Activated CD8-positive, alpha-beta memory T cell treated with anti-CD3 and anti-CD28 coated beads for 24 hours (primary cell): ENCODE results near the gene DAZAP1.

Source experiments
- DNase-seq: peaks from one replicate; pipeline ENCODE4 v3.0.0-alpha.2; 2020

DAZAP1 gene

DNA sequence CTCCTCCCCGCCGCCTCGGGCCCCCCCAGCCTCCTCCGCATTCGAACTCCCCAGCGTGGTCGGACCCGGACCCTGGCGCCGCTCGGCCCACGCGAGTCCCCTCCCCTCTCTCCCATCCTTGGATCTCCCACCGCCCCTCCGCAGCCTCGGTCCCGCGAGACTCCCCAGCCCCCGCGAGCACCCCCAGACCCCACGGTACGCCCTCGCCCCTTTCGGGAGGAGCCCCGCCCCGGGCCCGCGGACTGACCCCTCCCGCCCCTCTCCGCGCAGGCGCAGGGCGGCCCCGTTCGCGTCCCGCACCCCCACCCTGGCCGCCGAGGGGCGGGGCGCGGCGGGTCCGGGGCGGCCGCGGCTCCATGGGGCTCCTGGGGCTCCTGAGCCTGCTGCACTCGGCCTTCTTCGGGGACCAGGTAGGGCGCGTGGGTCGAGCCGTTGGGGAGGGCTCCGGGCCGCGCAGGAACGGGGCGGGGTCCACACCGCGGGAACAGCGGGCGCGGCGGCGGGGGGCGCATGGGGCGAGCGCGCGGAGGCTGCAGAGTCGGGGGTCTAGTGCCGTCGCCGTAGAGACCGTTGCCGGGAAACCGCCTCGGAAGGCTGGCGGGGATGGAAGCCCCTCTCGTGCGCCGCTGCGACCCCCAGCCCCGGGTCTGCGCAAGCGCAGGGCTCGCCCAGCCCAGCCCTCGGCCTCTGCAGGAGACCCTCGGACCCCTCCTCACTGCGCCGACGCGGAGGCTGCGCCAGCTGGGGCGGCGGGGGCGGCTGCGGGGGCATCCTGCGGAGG lies 38.7 kb downstream of the DAZAP1 start:
- DNase-seq, result no peak

DNA sequence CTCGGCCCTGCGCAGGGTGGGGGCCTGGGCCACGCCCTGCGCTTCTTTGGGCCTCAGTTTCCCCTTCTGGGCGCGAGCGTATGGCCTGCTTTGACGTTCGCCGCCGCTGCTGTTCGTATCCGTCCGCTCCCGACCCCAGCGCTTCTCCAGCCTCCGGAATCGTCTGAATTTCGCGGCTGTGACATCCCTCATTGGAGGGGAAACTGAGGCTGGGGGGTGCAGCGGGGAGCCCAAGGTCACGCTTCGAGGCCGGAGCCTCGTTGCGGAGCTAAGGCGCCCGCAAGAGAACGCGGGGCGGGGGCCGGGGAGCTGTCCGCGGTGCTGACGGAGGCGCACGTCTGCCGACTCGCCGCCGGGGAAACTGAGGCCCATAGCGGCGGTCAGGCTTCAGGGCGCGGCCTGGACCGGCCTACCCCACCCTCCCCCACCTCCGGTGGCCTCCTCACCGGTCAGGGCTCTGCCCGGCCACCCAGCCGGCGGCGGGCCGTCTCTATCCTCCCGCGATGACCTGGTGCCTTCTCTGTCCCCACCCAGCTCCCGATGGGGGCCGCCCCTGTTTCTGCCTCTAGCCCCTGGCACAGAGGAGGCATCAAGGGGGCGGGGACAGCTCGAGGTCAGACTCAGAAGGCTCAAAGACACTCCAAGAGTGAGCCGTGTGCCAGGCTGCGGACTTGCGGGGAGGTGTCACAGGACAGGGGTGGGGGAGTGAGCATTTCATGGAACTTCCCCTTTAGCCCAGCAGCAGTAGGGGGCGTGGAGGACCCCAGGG lies 39.5 kb downstream of the DAZAP1 start:
- DNase-seq, result no peak

DNA sequence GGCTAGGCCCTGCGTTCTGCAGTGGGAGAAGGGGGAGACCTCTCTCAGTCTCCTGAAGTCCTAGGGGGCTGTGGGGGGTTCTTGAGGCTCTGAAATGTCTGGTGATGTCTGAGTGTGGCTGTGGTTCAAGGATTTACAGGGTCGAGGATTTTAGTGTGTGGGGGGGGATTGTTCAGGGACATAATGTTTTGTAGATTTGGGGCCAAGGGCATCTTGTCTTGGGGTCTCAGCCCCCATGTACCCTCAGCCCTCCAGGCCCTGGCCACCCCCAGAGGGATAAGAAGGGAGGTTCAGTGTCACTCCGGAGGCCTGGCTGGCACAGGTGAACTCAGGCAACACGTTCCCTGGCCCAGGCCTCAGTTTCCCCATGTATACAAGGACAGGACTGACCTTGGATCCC lies 40.1 kb downstream of the DAZAP1 start:
- DNase-seq, result no peak

GRCh38 chr19:1447944-1448343 lies 40.6 kb downstream of the DAZAP1 start:
- DNase-seq, result no peak

- no peak for DNase-seq
These were observed 42.4 kb downstream of the DAZAP1 start, which contains the start of gene APC2 for GRCh38 chr19:1449467-1450442. TSS of gene APC2 (plus strand) at chr19:1450121. CDS start at chr19:1453002, 2,881 bp downstream.

- no peak for DNase-seq
These were observed 43.6 kb downstream of the DAZAP1 start for GRCh38 chr19:1450735-1451731.

- DNase-seq, result no peak
These were observed 44.8 kb downstream of the DAZAP1 start for GRCh38 chr19:1451916-1452801.

- no peak for DNase-seq
These were observed 45.6 kb downstream of the DAZAP1 start for GRCh38 chr19:1452802-1453524.

GRCh38 chr19:1453525-1454364 lies 46.4 kb downstream of the DAZAP1 start:
- DNase-seq, result no peak

DNA sequence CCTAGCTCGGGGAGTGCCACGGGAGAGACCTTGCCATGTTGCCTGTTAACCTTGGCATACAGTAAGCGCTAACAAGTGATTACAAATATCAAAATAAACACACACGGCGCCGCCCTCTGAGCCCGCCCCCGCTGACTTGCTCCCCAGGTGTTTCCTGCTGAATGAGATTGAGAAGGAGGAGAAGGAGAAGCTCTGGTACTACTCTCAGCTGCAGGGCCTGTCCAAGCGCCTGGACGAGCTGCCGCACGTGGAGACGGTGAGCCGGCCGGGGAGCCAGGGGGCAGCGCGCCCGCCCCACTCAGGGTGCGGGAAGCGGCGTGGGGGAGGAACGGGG lies 47.6 kb downstream of the DAZAP1 start:
- no peak for DNase-seq

DNA sequence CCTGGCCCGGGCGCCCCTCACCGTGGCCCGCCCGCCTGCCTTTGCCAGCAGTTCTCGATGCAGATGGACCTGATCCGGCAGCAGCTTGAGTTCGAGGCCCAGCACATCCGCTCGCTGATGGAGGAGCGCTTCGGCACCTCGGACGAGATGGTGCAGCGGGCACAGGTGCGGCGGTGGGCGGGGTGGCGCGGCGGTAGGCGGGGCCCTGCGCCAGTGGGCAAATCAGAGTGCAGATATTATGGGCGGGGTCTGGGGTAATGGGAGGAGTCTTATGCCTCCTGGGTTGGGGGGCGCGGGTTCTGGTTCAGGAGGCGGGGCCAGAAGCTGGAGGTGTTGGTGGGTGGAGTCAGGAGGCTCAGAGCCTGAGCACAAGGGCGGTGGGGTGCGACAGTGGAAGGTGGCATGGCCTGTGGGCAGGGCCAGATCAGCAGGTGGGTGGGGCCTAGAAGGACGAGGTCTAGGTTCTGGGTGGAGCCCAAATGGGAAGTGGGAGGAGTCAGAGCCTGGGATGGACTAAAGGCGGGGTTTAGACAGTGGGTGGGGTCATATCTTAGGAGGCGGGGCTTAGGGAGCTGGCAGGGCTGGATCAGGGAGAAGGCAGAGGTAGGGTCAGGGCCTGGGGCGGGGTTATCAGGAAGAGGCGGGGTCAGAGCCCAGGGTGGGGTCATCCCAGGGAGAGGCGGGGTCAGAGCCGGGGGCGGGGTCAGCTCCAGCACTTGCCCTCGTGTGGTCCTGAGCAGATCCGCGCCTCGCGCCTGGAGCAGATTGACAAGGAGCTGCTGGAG lies 48.1 kb downstream of the DAZAP1 start:
- DNase-seq, result no peak

DNA sequence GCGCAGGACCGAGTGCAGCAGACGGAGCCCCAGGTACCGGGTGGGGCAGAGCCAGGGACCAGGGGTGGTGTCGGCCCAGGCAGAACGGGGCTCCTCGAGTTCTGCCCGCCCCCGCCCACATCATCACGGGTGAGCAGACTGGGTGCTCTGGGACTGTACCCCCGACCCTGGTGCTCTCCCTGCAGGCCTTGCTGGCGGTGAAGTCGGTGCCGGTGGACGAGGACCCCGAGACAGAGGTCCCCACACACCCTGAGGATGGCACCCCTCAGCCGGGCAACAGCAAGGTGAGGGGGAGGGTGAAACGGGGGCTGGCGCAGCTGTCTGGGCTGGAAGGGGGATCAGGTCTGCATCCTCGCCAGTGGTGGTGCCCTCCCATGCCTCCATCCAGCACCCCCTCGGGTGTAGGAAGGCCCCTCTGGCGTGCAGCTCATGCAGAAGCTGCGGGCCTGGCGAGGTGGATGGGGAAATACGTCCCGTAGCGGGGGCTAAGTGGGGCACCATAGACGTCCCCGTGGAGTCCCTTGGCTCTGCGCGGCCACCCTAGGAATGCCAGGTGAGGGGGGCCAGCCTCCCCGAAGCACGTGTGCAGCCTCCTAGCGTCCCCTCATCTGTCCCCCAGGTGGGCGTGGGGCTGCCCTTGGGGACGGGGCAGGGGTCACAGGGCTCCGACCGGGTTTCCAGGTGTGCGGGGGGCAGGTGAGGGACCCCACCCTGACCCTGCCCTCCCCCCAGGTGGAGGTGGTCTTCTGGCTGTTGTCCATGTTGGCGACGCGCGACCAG lies 48.9 kb downstream of the DAZAP1 start:
- DNase-seq, result no peak

- DNase-seq, result no peak
These were observed 49.8 kb downstream of the DAZAP1 start for GRCh38 chr19:1457031-1457739.

DNA sequence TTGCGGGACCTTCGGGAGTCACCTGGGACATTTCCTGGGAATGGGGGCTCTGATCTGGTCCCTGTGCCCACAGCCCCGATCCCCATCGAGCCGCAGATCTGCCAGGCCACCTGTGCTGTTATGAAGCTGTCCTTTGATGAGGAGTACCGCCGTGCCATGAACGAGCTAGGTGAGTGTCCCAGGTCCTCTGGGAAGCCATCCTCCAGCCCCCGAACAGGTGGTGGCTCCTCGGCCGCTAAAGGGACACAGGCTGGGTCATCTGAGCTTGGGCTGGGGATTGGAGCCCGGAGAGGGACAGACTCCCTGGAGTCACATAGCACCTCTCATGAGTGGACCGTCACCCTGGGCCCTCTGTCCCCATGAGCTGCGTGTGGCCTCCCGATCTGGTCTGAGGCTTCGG lies 50.5 kb downstream of the DAZAP1 start:
- no peak for DNase-seq

- DNase-seq, result no peak
These were observed 52.1 kb downstream of the DAZAP1 start for GRCh38 chr19:1459479-1459878.
